Cardiac fibroblast (primary cell): ENCODE measurements around the gene SPANXB1.
"Not testable (repeated sequence)": the region's sequence is repeated elsewhere in the genome, so short reads cannot be mapped to it uniquely, and the experiment has no call there.

Experiments
- DNase-seq, 2 donors: peaks; one replicate each; pipeline versions ENCODE4 v3.0.0 to v3.0.0-alpha.2; 2010; ENCODE audit warnings: low read depth in 2 of 2
- H3K4me3 ChIP-seq, 2 donors: replicated peaks in 1 of 2; 1 replicate in 1 of 2; 2 replicates in 1 of 2; pipeline ENCODE4 v1.5.1; 2011; ENCODE audit warnings: low read depth in 2 of 2, low read length in 2 of 2, mild to moderate bottlenecking in 2 of 2, moderate library complexity in 1 of 2
- CTCF ChIP-seq: IDR thresholded peaks from one replicate; pipeline ENCODE4 v1.5.1; 2011; ENCODE audit warnings: low read depth, mild to moderate bottlenecking, low read length, inconsistent platforms

Gene SPANXB1

GRCh38 chrX:141002568-141002967 lies at the start of gene SPANXB1:
SPANXB1 (plus strand) TSS chrX:141002594; CDS start chrX:141002694, 100 bp downstream.
- DNase-seq, H3K4me3 ChIP-seq: not testable (repeated sequence)

GRCh38 chrX:140967036-140967435 lies 35.4 kb upstream of the SPANXB1 start:
- TF ChIP-seq CTCF, result no peak
- H3K4me3 ChIP-seq, result no peak overlapping the region
- no peak for DNase-seq

GRCh38 chrX:140971099-140971795 lies 31.1 kb upstream of the SPANXB1 start:
- DNase-seq, result no peak
- no peak for TF ChIP-seq CTCF

GRCh38 chrX:140975472-140975871 lies 26.9 kb upstream of the SPANXB1 start:
- DNase-seq, result no peak
- H3K4me3 ChIP-seq, result no peak overlapping the region
- no peak for TF ChIP-seq CTCF

More at GRCh38 chrX:140971099-140971795, 31.1 kb upstream of the SPANXB1 start:
- no peak overlapping the region for H3K4me3 ChIP-seq

- no peak overlapping the region for H3K4me3 ChIP-seq
- no peak for DNase-seq
Observed at GRCh38 chrX:140980271-140980670, 22.1 kb upstream of the SPANXB1 start.

GRCh38 chrX:140983730-140984129 lies 18.7 kb upstream of the SPANXB1 start:
- TF ChIP-seq CTCF, result no peak
- no peak overlapping the region for H3K4me3 ChIP-seq
- no peak for DNase-seq

More at GRCh38 chrX:140980271-140980670, 22.1 kb upstream of the SPANXB1 start:
- no peak for TF ChIP-seq CTCF

- not testable (repeated sequence) for H3K4me3 ChIP-seq
Observed at GRCh38 chrX:141005243-141005642, 2.8 kb downstream of the SPANXB1 start.

GRCh38 chrX:141044246-141044645 lies 41.9 kb downstream of the SPANXB1 start:
- not testable (repeated sequence) for H3K4me3 ChIP-seq, DNase-seq

More at GRCh38 chrX:141005243-141005642, 2.8 kb downstream of the SPANXB1 start:
- not testable (repeated sequence) for DNase-seq

GRCh38 chrX:141049878-141050277 lies 47.5 kb downstream of the SPANXB1 start:
- not testable (repeated sequence) for DNase-seq, H3K4me3 ChIP-seq
